ENCODE results near the gene CYP4V2.

The CYP4V2 gene

GRCh38 chr4:186191200-186192065 lies at the start of gene CYP4V2:
TSS of gene CYP4V2 (plus strand) at chr4:186191567. CDS start at chr4:186191824, 257 bp downstream.
- DNase-seq: peak; percentile 60

DNA sequence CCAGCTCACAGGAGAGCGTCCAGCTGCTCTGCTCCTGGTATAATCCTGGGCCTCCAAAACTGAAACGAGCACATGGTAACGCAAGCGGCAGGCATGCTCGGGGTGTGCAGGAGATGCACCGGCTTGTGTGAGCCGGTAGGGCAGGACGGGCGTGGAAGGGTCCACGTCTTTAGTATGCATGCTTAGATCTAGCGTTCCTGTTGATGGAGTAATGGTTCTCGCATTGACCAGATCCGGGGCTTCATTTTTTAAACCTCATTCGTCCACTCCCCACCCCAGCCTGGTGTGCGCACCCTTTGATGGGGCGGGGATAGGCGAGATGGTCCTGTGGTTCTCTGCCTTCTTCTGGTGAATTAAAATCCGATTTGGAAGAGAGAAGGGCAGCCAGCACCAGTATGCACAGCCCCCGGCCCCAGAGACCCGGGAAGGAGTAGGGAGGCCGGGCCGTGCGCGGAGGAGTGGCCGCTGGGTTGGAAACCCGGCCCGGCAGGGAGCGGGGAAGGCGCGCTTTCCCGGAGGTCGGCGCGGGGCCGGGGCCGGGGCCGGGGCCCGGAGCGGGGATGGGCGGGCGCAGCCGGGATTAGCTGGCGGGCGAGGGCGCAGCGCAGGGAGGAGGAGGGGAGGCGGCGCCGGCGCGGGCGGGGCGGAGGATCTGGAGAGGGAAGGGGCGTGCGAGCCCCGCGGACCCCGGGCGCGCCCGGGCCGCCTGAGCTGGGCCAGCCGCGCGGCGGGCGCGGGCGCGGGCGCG lies 47.0 kb upstream of the CYP4V2 start:
- DNase-seq: no peak

DNA sequence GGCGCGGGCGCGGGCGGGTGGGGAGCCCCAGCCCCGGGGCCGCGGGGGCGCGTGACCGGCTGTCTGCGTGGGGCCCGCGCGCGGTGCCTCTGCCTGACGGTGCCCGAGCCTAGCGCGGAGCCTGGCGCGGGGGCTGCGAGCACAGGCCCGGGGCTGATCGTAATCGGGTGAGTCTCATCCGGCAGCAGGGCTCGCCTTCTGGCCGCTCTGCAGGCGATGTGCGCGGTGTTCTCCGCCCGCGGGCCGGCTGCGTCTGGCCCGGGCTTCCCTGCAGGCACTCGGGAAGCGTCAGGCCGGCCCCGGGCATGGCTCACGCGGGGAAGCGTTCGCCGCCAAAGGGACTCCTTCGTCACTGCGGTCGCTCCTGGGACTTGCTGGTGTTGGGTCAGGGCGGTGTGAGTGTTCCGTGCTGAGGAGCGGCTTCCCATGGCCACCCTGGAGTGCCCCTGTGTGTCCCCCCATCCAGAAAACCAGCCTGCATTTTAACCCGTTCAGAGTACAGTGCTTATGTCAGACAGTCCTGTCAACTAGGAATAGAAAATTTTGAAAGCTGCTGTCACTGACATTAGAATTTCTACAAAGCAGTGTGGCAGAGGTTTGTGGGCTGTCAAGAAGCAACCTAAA lies 46.3 kb upstream of the CYP4V2 start:
- no peak for DNase-seq

DNA sequence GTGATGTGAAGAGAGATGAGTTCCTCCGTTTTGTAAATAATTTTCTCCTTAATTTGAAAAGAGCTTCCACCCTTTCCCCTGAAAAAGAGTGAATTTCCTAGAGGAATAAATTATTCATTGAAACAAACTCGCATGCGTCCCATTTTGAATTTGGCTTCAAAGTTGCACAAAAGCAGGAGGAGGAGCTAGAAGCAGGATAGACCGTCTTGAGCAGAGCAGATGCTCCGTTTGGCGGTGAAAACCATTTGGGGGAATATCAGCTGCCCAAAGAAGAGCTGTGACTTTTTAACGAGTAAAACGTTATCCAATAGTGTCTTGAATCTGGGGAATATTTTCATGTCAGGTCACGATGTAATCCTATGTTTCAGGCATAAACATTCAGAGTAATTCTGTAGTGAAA lies 44.9 kb upstream of the CYP4V2 start:
- no peak for DNase-seq

GRCh38 chr4:186148336-186148975 lies 42.9 kb upstream of the CYP4V2 start:
- DNase-seq: no peak

DNA sequence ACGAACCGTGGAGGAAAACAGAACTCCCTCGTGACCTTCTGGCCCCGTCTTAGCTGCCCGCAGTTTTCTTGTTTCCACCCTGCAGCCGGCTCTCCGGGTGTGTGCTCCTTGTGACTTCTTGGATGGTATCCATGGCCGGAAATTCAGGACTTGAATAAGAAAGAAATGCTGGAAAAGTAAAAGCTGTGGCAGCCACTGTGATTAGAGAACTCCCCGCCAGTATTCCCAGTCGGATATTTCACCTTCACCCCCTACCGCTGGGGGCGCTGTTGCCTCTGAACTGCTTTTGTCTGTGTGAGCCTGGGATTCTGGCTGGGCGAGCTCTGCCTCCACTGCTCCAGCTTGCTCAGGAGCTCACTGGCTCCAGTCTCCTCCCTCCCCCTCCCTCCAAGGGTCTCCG lies 41.5 kb upstream of the CYP4V2 start:
- DNase-seq: no peak

- no peak for DNase-seq
These were observed 40.4 kb upstream of the CYP4V2 start for GRCh38 chr4:186150926-186151325.

DNA sequence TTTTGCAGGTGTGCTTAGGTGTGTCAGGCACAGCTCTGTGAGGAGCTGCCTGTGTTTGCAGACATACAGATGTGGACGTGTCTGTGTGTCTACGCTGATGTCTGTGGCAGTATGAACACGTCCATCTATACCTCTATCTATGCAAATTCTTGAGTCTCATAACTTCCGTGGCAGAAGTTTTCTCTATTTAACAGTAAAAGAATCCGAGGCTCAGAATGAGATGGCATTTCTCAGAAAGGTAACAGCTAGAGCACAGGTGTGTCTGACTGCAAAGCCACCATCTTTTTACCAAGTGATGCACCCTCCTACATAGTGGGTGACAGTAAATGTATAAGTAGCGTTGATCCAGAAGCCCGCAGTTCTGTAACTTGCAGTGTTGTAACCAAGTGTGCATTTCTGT lies 39.9 kb upstream of the CYP4V2 start:
- no peak for DNase-seq

DNA sequence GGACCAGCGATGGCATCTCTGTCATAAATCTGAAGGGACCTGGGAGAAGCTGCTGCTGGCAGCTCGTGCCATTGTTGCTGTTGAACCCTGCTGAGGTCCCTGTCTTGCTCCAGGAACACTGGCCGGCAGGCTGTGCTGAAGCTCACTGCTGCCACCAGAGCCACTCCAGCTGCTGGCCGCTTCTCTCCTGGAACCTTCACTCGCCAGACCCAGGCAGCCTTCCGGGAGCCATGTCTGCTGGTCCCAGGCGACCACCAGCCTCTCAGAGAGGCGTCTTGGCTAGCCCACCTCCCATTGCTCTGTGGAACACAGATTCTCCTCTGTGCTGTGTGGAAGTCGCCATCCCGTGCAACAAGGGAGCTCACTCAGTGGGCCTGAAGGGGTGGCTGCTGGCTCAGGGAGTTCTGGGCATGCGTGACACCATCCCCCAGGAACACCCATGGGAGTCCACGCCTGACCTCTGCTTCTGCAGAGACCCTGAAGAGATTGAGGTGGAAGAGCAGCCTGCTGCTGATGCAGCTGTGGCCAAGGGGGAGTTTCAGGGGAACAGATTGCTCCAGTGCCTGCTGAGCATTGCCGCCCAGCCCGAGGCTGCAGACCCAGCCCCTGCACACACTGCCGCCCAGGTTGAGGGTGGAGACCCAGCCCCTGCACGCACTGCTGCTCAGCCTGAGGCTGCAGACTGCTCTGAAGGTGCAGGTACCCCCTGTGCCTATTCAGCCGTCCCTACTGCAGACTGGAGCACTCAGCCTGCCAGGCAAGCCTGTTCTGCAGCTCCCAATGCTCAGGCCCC lies 33.1 kb upstream of the CYP4V2 start:
- no peak for DNase-seq

GRCh38 chr4:186158966-186159365 lies 32.4 kb upstream of the CYP4V2 start:
- no peak for DNase-seq

DNA sequence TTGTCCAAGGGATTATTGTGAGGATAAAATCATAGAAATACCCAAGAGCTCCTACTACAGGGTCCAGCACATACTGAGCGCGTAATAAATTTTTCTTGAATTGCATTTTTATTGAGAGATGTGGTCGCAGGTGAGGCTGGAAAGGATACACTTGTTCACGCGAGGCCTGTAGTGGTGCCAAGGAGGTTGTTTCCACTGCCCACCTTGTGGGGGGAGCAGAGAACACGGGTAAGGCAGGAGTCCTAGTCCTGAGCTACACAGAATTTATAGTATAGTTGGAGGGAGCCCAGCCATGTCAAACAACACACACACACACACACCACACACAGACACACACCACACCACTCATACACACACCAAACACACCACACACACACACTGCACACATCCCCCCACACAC lies 31.8 kb upstream of the CYP4V2 start:
- DNase-seq: no peak

- no peak for DNase-seq
These were observed 30.2 kb upstream of the CYP4V2 start for GRCh38 chr4:186161138-186161537.

DNA sequence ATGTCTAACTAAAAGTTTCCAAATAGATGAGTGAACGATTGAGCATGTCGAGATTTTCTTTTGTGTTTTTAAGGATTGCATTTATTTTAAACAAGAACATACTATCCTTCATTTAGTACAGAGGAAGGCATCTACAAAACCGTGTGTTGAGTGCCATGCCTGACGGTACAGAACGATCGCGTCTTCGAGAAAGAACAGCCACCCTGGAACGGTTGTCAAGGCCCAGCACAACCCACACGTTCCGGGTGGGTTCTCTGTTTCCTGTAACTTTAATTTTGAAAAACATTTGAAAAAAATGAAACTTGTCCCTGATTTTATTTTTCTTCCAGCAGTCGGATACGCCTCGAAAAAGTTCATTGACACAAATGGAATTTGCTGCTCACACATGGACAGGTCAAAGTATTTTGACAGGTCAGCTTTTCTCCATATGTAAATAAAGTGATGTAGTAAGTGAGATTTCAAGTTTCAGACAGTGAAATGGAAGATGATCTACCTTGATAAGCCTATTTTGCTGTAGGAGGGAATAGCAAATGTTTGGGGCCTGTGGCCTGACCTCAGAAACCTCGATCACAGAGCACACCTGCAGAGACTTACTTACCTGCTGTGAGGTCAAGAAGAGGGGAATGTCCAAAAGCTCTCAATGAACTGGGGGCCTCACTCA lies 24.4 kb upstream of the CYP4V2 start:
- DNase-seq: no peak

DNA sequence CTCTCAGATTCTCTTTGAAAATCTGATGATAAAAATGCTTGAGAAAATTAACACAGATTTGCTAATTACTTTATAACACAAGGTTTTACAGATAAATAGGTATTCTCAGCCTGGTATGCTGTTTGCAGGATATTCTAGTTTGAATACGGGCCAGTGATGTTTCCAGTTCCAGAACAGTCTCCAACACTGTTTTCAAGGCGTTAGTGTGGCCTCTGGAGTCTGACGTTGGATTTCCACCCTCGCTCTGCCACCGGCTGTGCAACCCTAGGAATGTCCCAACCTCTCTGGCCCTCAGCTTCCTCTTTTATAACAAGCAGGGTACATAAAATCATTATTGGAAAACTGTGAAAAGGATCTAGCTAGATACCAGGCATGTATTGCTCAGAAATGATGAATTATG lies 23.8 kb upstream of the CYP4V2 start:
- DNase-seq: no peak

DNA sequence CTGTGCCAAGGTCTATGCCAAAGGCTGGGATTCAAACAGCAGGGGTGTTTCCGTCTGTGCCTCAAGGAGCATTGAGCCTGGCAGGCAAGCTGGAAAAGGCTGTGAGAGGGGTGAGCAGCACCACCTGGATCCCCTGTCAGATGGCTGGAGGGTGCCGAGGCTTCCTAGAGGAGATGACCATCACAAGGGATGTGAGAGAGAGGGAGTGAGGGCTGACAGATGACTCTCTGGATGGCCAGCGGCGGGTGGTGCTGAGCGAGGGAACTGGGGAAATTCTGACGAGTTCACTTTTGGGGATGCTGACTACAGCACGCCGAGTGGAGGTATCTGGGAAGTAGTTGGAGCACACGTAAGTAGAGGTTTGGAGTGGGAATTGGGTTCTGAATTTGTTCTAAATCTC lies 22.6 kb upstream of the CYP4V2 start:
- DNase-seq: no peak

GRCh38 chr4:186169333-186169944 lies 21.9 kb upstream of the CYP4V2 start:
- DNase-seq: no peak

- DNase-seq: no peak
These were observed 21.2 kb upstream of the CYP4V2 start for GRCh38 chr4:186169945-186170802.

GRCh38 chr4:186170966-186171365 lies 20.4 kb upstream of the CYP4V2 start:
- DNase-seq: no peak

DNA sequence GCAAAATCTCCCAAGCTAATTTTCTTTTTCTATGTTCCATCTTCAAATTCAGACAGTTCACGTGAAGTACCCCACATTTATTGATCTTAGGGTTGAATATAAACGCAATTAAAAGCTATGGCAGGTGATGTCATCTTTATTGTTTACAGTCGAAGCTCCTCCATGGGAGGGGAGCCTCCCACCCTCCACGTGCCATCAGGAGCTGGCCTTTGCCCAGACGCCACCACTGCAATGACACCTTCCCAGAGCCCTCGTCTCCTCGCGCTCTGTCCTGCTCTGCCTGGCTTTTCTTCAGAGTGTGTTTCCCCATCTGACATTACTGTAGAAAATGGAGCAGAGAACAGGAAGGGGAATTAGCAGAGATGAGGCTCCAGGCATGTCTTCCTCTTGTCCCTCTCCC lies 18.8 kb upstream of the CYP4V2 start:
- DNase-seq: no peak

- no peak for DNase-seq
These were observed 3.3 kb upstream of the CYP4V2 start for GRCh38 chr4:186188107-186188506.
